Measurements from ENCODE around the gene STX10. TPM values are rescaled to one million over a fixed set of nuclear protein-coding genes. Genes with fewer than 3 reads are reported as not detected.

Gene STX10
- total and polyA plus RNA-seq, 9 of the 15 experiments (the other 6 are each of a cell fraction or from before 2014, with no cell fraction given): 0.51 to 66.3 (median 31.0) TPM

- TF ChIP-seq ZNF639 (CRISPR knock-in tag; conservative IDR thresholded peaks at IDR 0.05 in 1 of 2, IDR thresholded peaks at IDR 0.05 in 1 of 2) (peak in 1 of 2 experiments; percentile 57; a peak in 1 of 4 replicates), HNRNPUL1 (IDR thresholded peaks at IDR 0.05; ENCODE audit: low read length) (no peak), ILK (tag; IDR thresholded peaks at IDR 0.05; ENCODE audit: borderline replicate concordance, low read depth) (no peak), ZBTB33 (CRISPR knock-in tag; IDR thresholded peaks at IDR 0.05) (peak; percentile 44), ZNF318 (IDR thresholded peaks at IDR 0.05; ENCODE audit: borderline replicate concordance in 1 of 2, low read depth in 1 of 2) (no peak), FOXK1 (CRISPR knock-in tag; IDR thresholded peaks at IDR 0.05; ENCODE audit: borderline replicate concordance) (peak; percentile 94), ZMIZ1 (IDR thresholded peaks at IDR 0.05; ENCODE audit: low read depth in 2 of 2, low read length in 2 of 2) (peak; percentile 14 to 90; a peak in 3 of 4 replicates), SRF (CRISPR knock-in tag; IDR thresholded peaks at IDR 0.05) (peak; percentile 49 to 85), DLX4 (CRISPR knock-in tag; IDR thresholded peaks at IDR 0.05) (no peak)
Observed at GRCh38 chr19:13152974-13153568, 2.9 kb upstream of the STX10 start (continued).

All from K562 (cell line).